ENCODE data around the gene GJA3. TPM values are rescaled to one million over a fixed set of nuclear protein-coding genes. Genes with fewer than 3 reads are reported as not detected.

The GJA3 gene
- total RNA-seq, 1 experiment from 2014 or later = 0.92 TPM

DNA sequence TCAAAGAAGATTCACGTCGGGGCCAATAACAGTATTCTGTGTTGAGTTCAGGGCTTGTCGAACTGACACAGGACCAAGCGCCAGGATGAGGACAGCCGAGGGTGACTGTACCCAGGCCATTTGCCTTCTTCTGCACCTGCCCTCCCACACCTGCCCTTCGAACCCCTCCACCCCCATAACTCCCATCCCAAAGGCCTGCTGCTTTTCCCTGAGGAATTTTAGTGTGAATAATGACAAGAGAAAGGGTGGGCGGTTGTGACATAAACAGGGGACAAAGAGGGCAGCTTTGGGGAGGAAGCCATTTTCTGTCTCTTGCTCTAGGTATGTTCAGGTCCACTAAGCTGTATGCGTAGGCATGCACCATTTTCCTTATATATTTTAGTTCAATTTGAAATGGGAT lies 26.1 kb downstream of the GJA3 start:
- no peak overlapping the region for H3K14ac ChIP-seq (ENCODE audit: insufficient read depth, low read length)
- H2AFZ ChIP-seq (ENCODE audit: low read length) = no peak overlapping the region
- H2BK20ac ChIP-seq (ENCODE audit: low read depth, low read length, poor library complexity, severe bottlenecking) = no peak overlapping the region
- Mint-ChIP-seq H3K36me3 (ENCODE audit: insufficient read depth in 1 of 3, low read depth in 3 of 3) (no peaks in the 10 kb centered on the region), H3K27ac (no peak overlapping the region), H3K27me3 (ENCODE audit: low read depth) (peaks cover 38% of the 10 kb centered on the region), H3K9me3 (no peaks in the 10 kb centered on the region), H3K4me1 (peaks cover 0 to 4% of the 10 kb centered on the region in 2 experiments; a peak in 1 of 4 replicates), H3K4me3 (no peak overlapping the region)
- WGBS (ENCODE audit: extremely low coverage, insufficient read length, low lambda C conversion rate) = no CpG with 5 or more reads among the region's 8 CpGs
- no peak overlapping the region for H2BK15ac ChIP-seq (ENCODE audit: low read depth, low read length)
- H4K91ac ChIP-seq (ENCODE audit: insufficient read length, low read depth, low read length) = no peak overlapping the region
- no peaks in the 10 kb centered on the region for H4K20me1 ChIP-seq (ENCODE audit: control insufficient read depth, insufficient read depth, insufficient read length)
- peaks cover 1% of the 10 kb centered on the region; the same call in 1 of the 2 replicates for H3K27me3 ChIP-seq (ENCODE audit: insufficient read depth, low read length)
- DNase-seq = no peak
- H2BK120ac ChIP-seq (ENCODE audit: low read depth, low read length, poor library complexity, severe bottlenecking) = no peak overlapping the region
- no peak overlapping the region for H4K5ac ChIP-seq (ENCODE audit: insufficient read length, low read depth, low read length)
- H3K79me2 ChIP-seq (ENCODE audit: insufficient read depth, low read length) = no peaks in the 10 kb centered on the region
- H4K8ac ChIP-seq (replicated peaks; ENCODE audit: insufficient read length, low read depth, low read length) = no peak overlapping the region
- H3K79me1 ChIP-seq (ENCODE audit: insufficient read depth, low read depth, low read length, poor library complexity, severe bottlenecking) = no peaks in the 10 kb centered on the region
- H2BK5ac ChIP-seq (ENCODE audit: insufficient read length, low read length) = no peak overlapping the region
- no peak overlapping the region for H2AK5ac ChIP-seq (ENCODE audit: insufficient read length, low read length)
- no peak overlapping the region for H3K9ac ChIP-seq (ENCODE audit: extremely low read depth, insufficient read length, low read length)
- H3T11ph ChIP-seq (ENCODE audit: low read length) = no peak overlapping the region
- H3K18ac ChIP-seq (ENCODE audit: insufficient read length, low read depth, low read length) = no peak overlapping the region
- no peak overlapping the region for H2BK12ac ChIP-seq (ENCODE audit: insufficient read length, low read depth, low read length)
- no peaks in the 10 kb centered on the region for H3K9me3 ChIP-seq (ENCODE audit: control insufficient read depth, low read depth, low read length)
- H3K56ac ChIP-seq (ENCODE audit: insufficient read length, low read depth, low read length) = no peak overlapping the region
- TF ChIP-seq, protein P1, sequence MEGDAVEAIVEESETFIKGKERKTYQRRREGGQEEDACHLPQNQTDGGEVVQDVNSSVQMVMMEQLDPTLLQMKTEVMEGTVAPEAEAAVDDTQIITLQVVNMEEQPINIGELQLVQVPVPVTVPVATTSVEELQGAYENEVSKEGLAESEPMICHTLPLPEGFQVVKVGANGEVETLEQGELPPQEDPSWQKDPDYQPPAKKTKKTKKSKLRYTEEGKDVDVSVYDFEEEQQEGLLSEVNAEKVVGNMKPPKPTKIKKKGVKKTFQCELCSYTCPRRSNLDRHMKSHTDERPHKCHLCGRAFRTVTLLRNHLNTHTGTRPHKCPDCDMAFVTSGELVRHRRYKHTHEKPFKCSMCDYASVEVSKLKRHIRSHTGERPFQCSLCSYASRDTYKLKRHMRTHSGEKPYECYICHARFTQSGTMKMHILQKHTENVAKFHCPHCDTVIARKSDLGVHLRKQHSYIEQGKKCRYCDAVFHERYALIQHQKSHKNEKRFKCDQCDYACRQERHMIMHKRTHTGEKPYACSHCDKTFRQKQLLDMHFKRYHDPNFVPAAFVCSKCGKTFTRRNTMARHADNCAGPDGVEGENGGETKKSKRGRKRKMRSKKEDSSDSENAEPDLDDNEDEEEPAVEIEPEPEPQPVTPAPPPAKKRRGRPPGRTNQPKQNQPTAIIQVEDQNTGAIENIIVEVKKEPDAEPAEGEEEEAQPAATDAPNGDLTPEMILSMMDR (conservative IDR thresholded peaks at IDR 0.05) = no peak
- no peaks in the 10 kb centered on the region for H3K4me1 ChIP-seq (ENCODE audit: insufficient read depth, low read length)
- no peak overlapping the region for H3K4me2 ChIP-seq (ENCODE audit: insufficient read depth, insufficient read length, low read length)
- H3K23me2 ChIP-seq (ENCODE audit: insufficient read length, low read depth, low read length, poor library complexity, severe bottlenecking) = no peaks in the 10 kb centered on the region
- H3K4ac ChIP-seq (ENCODE audit: low read depth, low read length) = no peak overlapping the region
- H3K27ac ChIP-seq (ENCODE audit: insufficient read length, low read depth, low read length) = no peak overlapping the region
- H3K23ac ChIP-seq (ENCODE audit: insufficient read length, low read depth, low read length) = no peak overlapping the region
